Mesodermal cell (in vitro differentiated cells): ENCODE results near the gene MAP7D1.
"Not testable (repeated sequence)": the region's sequence is repeated elsewhere in the genome, so short reads cannot be mapped to it uniquely, and the experiment has no call there.

Experiments used
- H3K27ac ChIP-seq: 2 replicates; pipeline ENCODE4 v1.7.0; 2013; ENCODE audit warnings: mild to moderate bottlenecking, low read depth, low read length, moderate library complexity; ENCODE audit not compliant: severe bottlenecking
- H3K36me3 ChIP-seq: 2 replicates; pipeline ENCODE4 v1.7.1; 2013; ENCODE audit warnings: mild to moderate bottlenecking, low read length, moderate library complexity; ENCODE audit not compliant: control insufficient read depth, insufficient read depth
- H3K4me1 ChIP-seq: one replicate; pipeline ENCODE4 v1.7.1; 2013; ENCODE audit warnings: mild to moderate bottlenecking, low read length; ENCODE audit not compliant: insufficient read depth, control insufficient read depth, poor library complexity, severe bottlenecking
- H3K4me3 ChIP-seq: 2 replicates; pipeline ENCODE4 v1.7.0; 2013; ENCODE audit warnings: low read length, control low read depth, mild to moderate bottlenecking; ENCODE audit not compliant: insufficient read depth, poor library complexity, severe bottlenecking; ENCODE audit errors: extremely low read depth
- H3K9me3 ChIP-seq: 2 replicates; pipeline ENCODE4 v1.7.1; 2013; ENCODE audit warnings: mild to moderate bottlenecking, low read length, moderate library complexity; ENCODE audit not compliant: control insufficient read depth
- WGBS, 2 experiments: methylation state at CpG; one replicate each; pipeline ENCODE4 v1.1.5; 2013; ENCODE audit warnings: missing lambda C conversion rate in 2 of 2; ENCODE audit not compliant: insufficient coverage in 2 of 2; 5-methylcytosine and 5-hydroxymethylcytosine counted together

MAP7D1 gene

DNA sequence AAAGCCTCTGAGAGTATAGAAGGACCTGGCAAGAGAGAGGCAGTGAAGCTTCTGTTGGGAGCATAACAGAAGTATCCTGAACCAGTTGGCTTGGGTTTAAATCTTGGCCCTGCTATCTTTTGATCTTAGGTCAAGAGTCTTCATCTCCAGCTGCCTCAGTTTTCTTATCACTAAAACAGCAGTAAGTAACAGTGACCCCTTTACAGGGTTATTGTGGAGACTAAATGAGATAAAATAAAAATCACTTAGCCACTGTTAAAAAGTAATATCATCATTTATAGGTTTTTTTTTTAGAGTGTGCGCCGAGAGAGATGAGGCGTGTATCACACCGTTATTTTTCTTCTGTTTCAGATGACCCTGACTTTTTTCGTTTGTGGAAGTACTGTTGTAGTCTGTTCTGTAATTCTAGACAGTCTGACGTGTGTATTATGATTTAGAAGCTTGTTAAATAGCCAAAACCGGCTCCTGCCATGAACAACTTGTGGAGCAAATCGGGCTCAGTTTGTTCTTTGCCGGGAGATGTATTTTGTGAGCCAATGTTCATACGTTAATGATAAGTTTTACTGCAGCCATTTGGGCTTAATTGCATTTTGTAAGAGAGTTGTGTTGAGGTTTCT lies 69.4 kb downstream of the MAP7D1 start:
- Histone ChIP-seq H3K36me3 (peaks cover 47% of the 10 kb centered on the region), H3K9me3 (no peaks in the 10 kb centered on the region), H3K4me3 (peak overlapping the region; percentile 94), H3K4me1 (peaks cover 15% of the 10 kb centered on the region), H3K27ac (peak overlapping the region; percentile 96)
- WGBS, 2 experiments, result 63 to 85% methylated on average over 3 to 7 of the region's 10 CpGs

GRCh38 chr1:36230279-36230678 lies 74.3 kb downstream of the MAP7D1 start:
- H3K4me1 ChIP-seq, H3K9me3 ChIP-seq, H3K4me3 ChIP-seq, H3K27ac ChIP-seq: not testable (repeated sequence)
- peaks cover 82% of the 10 kb centered on the region for H3K36me3 ChIP-seq
- WGBS, 2 experiments, result 88 to 89% methylated on average over 3 to 7 of the region's 12 CpGs
